ENCODE results near the gene MEIOSIN.

- TF ChIP-seq POLR2A (IDR thresholded peaks at IDR 0.05; ENCODE audit: low read length) (no peak), GATA1 (IDR thresholded peaks at IDR 0.05; ENCODE audit: low read depth, low read length) (no peak)
Observed at GRCh38 chr19:45705115-45705514, 28.1 kb upstream of the MEIOSIN start.
